ENCODE data around the gene C6orf163. TPM values are rescaled to one million over a fixed set of nuclear protein-coding genes. Genes with fewer than 3 reads are reported as not detected.

C6orf163 gene
- total RNA-seq, 1 experiment from 2014 or later: 1.5 TPM

GRCh38 chr6:87397656-87398055 is 53.0 kb downstream of the C6orf163 start:
- no peaks in the 10 kb centered on the region for H3K9me2 ChIP-seq (ENCODE audit: insufficient read depth)
- CTCF ChIA-PET: no interaction called here
- H3K9ac ChIP-seq (ENCODE audit: low read length): no peak overlapping the region
- ATAC-seq: no peak
- H3K9me3 ChIP-seq (ENCODE audit: control insufficient read depth in 1 of 2, insufficient read depth in 1 of 2, low read depth in 1 of 2, low read length in 2 of 2): no peaks in the 10 kb centered on the region
- no peak for DNase-seq (ENCODE audit: low read depth, low spot score)
- H3K79me2 ChIP-seq (ENCODE audit: insufficient read depth, low read length): no peaks in the 10 kb centered on the region
- TF ChIP-seq REST (IDR thresholded peaks at IDR 0.05; ENCODE audit: low read depth): no peak
- POLR2A ChIA-PET: no interaction called here
- H3K36me3 ChIP-seq (ENCODE audit: control insufficient read depth in 1 of 2, insufficient read depth in 2 of 2, low read length in 2 of 2): no peaks in the 10 kb centered on the region
- no peak overlapping the region for H3K27ac ChIP-seq (ENCODE audit: low read depth, low read length)
- H4K20me1 ChIP-seq (ENCODE audit: insufficient read depth): no peaks in the 10 kb centered on the region
- BruUV-seq (replicated peaks): no TSS peak
- H3K27me3 ChIP-seq (ENCODE audit: insufficient read depth, low read length): no peaks in the 10 kb centered on the region
- intact Hi-C loops (cut with micrococcal nuclease): loop anchor here (10.0 kb wide), 3 partner anchors 397 to 837 kb away; no protein-coding TSS in a partner anchor
- H2AFZ ChIP-seq (ENCODE audit: low read depth, low read length, poor library complexity, severe bottlenecking): no peak overlapping the region
- H3K4me1 ChIP-seq (ENCODE audit: control insufficient read depth in 1 of 2, insufficient read depth in 2 of 2, low read length in 2 of 2): no peaks in the 10 kb centered on the region
- RAD21 ChIA-PET (ENCODE audit: low non-redundant PET in 1 of 2, low total read pairs in 2 of 2, uncharacterized antibody in 2 of 2, unreplicated experiment in 2 of 2): no interaction called here
- no peak overlapping the region for H3K4me2 ChIP-seq (ENCODE audit: low read length)
- H3K4me3 ChIP-seq (replicated peaks in 1 of 2; ENCODE audit: low read depth in 1 of 2, low read length in 2 of 2): no peak overlapping the region

- no peak overlapping the region for H3K4me2 ChIP-seq (ENCODE audit: low read length)
- RAD21 ChIA-PET (ENCODE audit: low non-redundant PET in 1 of 2, low total read pairs in 2 of 2, uncharacterized antibody in 2 of 2, unreplicated experiment in 2 of 2): no interaction called here
- TF ChIP-seq CTCF (IDR thresholded peaks at IDR 0.05 in 2 of 3, conservative IDR thresholded peaks at IDR 0.05 in 1 of 3; ENCODE audit: borderline replicate concordance in 1 of 3, insufficient read depth in 1 of 3, low read depth in 2 of 3, low read length in 2 of 3) (no peak), CBX3 (IDR thresholded peaks at IDR 0.05; ENCODE audit: low read depth) (no peak), ATF3 (IDR thresholded peaks at IDR 0.05) (no peak), POLR2A (IDR thresholded peaks at IDR 0.05; ENCODE audit: borderline replicate concordance, extremely low read depth, insufficient read depth, insufficient read length) (no peak), ZNF274 (IDR thresholded peaks at IDR 0.05; ENCODE audit: low read depth, low read length) (no peak), MAX (IDR thresholded peaks at IDR 0.05) (no peak), EZH2 (IDR thresholded peaks at IDR 0.05) (no peak), JUND (IDR thresholded peaks at IDR 0.05) (no peak), EGR1 (IDR thresholded peaks at IDR 0.05; ENCODE audit: low read depth) (no peak), ZFX (IDR thresholded peaks at IDR 0.05) (no peak), SRF (IDR thresholded peaks at IDR 0.05; ENCODE audit: low read depth) (no peak), POLR2AphosphoS5 (IDR thresholded peaks at IDR 0.05; ENCODE audit: low read depth, low read length) (no peak), SIN3A (IDR thresholded peaks at IDR 0.05; ENCODE audit: low read depth) (no peak)
Measured at GRCh38 chr6:87401832-87402231, 57.2 kb downstream of the C6orf163 start.

More at GRCh38 chr6:87401832-87402231, 57.2 kb downstream of the C6orf163 start:
- ATAC-seq (no peak), DNase-seq (ENCODE audit: low read depth, low spot score) (no peak)
- H3K79me2 ChIP-seq (ENCODE audit: insufficient read depth, low read length): no peaks in the 10 kb centered on the region
- H2AFZ ChIP-seq (ENCODE audit: low read depth, low read length, poor library complexity, severe bottlenecking): no peak overlapping the region
- BruUV-seq (replicated peaks): no TSS peak
- no peaks in the 10 kb centered on the region for H3K9me3 ChIP-seq (ENCODE audit: control insufficient read depth in 1 of 2, insufficient read depth in 1 of 2, low read depth in 1 of 2, low read length in 2 of 2)
- intact Hi-C loops (cut with micrococcal nuclease): no loop called here
- H3K27ac ChIP-seq (ENCODE audit: low read depth, low read length): no peak overlapping the region
- H3K9me2 ChIP-seq (ENCODE audit: insufficient read depth): no peaks in the 10 kb centered on the region
- no peaks in the 10 kb centered on the region; a peak in 1 of 4 replicates for H3K4me1 ChIP-seq (ENCODE audit: control insufficient read depth in 1 of 2, insufficient read depth in 2 of 2, low read length in 2 of 2)
- no peak overlapping the region for H3K4me3 ChIP-seq (replicated peaks in 1 of 2; ENCODE audit: low read depth in 1 of 2, low read length in 2 of 2)
- H4K20me1 ChIP-seq (ENCODE audit: insufficient read depth): no peaks in the 10 kb centered on the region
- H3K9ac ChIP-seq (ENCODE audit: low read length): no peak overlapping the region
- no peaks in the 10 kb centered on the region for H3K36me3 ChIP-seq (ENCODE audit: control insufficient read depth in 1 of 2, insufficient read depth in 2 of 2, low read length in 2 of 2)
- no peaks in the 10 kb centered on the region for H3K27me3 ChIP-seq (ENCODE audit: insufficient read depth, low read length)
- CTCF ChIA-PET: interaction anchor here (3.4 kb wide), 1 partner anchor 8 kb away, joined by 12 read pairs; no protein-coding TSS in a partner anchor
- POLR2A ChIA-PET: no interaction called here
